HG03342 (cell line): ENCODE measurements around the gene CPSF7.
"Not testable (repeated sequence)": the region's sequence is repeated elsewhere in the genome, so short reads cannot be mapped to it uniquely, and the experiment has no call there.

Experiments used
- ATAC-seq: cut with Tn5 transposase; IDR thresholded peaks from one replicate; pipeline ENCODE4 v1.9.1; 2021; ENCODE audit warnings: mild to moderate bottlenecking, moderate library complexity; ENCODE audit not compliant: unreplicated experiment

Gene CPSF7

DNA sequence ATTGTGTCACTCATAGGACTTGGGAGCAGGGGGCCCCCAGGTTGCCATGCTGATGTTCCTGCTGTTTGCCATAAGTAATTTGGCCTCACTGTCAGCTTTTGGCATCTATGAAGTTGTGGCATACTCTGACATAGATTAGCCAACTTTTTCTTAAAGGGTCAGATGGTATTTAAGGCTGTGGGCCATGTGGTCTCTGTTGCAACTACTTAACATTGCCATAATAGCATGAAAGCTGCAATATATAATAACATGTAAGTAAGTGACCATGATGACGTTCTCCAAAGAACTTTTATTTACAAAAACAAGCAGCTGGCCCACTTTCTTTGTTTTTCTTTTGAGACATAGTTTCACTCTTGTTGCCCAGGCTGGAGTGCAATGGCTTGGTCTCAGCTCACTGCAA lies 39.6 kb downstream of the CPSF7 start:
- no peak for ATAC-seq

DNA sequence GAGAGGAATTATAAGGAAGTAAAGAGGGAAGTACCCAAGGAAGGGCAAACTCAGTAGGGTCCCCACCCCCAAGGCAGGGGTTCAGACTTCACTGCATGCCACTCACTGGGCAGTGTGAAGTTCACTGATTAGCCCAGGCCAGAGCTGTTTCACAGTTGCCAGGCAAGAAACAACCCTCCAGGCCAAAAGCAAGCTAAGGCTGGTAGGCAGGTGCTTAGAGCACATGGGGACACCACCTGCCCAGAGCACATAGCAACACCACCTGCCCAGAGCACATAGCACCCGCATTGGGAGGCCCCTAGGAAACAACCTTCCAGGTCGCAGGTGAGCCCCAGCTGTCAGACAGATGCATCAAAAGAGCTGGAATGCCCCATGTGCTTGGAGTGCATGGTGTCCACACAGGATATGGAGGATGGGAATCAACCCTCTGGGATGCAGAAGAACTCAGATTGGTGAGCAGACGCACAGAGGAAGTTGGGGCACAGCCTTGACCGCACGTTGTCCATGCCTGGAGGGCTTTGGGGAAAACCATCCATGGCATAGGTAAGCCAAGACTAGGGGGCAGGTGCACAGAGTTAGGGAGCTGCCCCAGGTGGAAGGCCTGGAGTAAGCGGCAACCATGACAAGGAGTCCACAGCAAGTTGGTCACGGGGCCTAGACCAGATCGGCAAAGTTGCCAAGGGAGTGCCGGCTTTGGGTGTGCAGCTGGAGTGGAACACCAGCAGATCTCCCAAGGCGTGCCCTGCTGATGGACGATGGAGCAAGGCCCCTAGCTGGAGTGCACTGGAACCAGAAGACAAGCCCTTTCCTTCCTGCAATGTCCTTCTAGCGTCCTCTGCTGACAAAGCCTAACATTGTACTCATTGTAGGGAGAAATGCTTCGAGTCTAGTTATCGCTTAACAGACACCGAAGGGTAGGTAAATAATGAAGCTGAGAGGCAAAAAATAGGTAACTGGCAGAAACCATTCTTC lies 45.2 kb downstream of the CPSF7 start:
- ATAC-seq, result no peak

DNA sequence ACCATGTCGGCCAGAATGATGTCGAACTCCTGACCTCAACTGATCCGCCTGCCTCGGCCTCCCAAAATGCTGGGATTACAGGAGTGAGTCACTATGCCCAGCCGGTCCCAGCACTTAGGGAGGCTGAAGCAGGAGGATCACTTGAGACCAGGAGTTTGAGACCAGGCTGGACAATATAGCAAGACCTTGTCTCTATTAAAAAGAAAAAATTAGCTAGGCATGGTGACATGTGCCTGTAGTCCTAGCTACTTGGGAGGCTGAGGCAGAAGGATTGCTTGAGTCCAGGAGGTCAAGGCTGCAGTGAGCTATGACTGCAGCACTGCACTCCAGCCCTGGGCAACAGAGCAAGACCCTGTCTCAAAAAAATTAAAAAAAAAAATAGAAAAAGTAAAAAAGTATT lies 45.9 kb downstream of the CPSF7 start:
- not testable (repeated sequence) for ATAC-seq

DNA sequence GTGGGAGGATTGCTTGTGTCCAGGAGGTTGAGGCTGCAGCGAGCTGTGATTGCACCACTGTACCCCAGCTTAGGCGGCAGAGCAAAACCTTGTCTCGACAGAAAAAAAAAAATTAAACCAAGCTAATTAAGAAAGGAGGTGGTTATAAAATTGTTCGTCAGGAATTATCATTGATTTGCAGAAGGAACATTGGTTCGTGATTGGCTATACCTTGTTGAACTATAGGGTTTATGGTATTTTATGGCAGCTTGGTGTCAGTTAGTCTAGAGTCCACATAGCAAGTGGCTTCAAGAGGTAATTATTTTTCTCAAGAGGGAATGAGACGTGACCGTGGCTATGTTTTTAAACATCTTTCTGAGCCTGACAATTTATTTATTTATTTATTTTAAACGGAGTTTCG lies 48.9 kb downstream of the CPSF7 start:
- ATAC-seq, result no peak

DNA sequence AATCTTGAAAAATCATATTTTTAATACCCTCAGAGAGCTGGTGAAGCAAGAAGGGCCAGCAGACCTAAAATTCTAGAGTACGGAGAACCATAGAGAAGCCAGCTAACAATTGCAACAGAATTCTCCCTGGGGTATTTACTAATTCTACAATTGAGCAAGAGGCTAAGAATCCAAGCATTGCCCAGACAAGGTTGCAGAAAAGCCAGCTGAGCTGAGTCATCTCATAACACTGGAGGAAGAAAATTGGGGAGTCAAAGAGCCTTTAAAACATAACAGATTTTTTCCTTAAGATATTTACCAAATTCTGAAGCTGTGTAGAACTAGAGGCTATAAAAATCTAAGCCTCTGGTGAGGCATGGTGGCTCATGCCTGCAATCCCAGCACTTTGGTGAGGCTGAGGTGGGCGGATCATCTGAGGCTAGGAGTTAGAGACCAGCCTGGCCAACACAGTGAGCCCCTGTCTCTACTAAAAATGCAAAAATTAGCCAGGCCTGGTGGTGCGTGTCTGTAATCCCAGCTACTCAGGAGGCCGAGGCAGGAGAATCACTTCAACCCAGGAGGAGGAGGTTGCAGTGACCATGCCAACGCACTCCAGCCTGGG lies 51.0 kb downstream of the CPSF7 start:
- no peak for ATAC-seq

DNA sequence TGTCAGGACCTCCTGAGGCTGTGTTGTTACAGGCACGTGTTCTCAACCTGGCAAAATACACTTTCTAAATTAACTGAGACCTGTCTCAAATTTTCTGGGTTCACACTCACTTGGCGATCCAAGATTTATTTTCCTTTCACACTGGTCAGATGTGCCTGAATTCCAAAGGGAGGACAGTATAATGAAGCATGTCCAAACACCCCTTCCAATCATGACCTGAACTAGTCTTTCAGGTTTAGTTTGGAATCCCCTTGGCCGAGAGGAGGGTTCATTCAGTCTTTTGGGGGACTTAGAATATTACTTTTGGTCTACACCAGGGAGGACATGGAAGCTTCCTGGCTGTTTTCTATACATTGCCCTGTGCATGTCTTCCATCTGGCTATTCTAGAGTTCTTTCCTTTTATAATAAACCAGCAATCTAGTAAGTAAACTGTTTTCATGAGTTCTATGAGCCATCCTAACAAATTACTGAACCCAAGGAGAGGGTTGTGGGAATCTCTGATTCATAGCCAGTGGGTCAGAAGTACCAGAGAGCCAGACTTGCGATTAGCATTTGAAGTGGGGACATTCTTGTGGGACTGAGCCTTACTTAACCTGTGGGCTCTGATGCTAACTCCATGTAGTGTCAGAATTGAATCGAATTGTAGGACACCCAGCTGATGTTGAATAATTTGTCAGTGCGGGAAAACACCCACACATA lies 52.2 kb downstream of the CPSF7 start:
- ATAC-seq, result no peak

DNA sequence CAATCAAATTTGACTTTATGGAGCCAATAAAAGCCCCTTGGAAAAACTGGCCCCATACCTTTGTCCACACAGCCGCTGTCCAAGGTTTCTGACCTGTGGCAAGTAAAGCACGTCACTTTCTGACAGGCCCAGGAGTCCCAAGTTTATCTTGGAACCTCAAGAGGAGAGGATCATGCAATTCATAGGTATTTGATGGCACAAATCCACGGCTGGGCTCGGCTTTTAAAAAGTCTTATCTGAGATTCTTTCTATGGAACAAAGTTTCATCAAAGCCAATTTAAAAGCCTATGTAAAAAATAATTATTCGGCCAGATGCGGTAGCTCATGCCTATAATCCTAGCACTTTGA lies 54.0 kb downstream of the CPSF7 start:
- no peak for ATAC-seq

DNA sequence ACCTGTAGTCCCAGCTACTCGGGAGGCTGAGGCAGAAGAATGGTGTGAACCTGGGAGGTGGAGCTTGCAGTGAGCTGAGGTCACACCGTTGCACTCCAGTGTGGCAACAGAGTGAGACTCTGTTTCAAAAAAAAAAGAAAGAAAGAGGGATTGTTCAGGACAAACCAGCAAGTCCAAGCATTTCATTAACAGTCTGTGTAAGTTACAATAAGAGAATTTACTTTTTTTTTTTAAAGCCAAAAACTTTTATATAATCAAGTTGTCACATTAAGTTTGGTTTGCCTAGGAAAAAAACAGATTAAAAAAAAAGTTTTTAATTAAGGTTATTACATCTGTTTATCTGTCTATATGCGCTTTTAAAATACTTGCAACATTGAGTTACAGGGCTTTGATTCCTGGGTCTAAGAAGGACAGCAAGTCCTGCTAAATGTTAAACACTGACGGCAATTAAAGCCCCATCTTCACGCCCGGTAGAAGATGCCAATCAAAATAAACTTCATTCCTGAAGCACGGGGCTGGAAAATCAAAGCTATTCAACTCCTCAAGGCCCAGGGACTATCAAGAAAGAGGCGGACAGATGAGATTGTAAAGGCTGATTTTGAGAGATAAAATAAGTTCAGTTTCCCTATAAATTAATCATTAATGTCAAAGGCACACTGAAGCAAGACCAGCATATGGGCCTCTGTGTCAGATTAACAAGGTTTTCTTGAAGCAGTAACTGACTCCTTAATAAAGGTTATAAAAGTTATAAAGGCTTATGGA lies 56.9 kb downstream of the CPSF7 start:
- no peak for ATAC-seq

DNA sequence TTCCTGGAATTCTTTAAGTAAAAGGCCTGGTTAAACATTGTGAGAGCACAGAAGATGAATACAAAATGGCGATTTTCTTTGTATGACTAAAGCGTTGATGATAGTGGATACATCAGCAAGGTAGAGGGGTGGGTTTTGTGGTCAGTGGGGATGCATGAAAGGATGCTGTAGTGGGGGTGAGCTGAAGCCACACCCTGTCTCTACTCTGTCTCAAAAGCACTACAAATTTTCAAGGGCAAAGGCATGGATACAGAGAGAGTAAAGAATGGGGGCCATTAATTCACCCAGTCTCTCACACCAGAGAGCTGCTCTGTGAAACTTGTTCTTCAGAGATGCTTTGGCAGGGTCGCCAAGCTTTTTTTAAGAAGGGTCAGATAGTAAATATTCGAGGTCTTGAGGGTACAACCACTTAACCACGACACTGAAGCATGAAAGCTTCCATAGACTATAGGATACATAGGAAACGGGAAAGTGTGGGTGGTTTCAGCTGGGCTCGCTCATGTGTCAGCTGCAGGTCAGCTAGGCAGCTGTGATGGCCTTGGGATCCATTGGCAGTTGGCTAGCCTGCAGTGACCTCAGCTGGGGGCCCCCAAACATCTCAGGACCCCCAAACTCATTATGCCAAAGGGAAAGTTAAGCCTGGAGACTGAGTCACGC lies 59.3 kb downstream of the CPSF7 start:
- ATAC-seq, result no peak

DNA sequence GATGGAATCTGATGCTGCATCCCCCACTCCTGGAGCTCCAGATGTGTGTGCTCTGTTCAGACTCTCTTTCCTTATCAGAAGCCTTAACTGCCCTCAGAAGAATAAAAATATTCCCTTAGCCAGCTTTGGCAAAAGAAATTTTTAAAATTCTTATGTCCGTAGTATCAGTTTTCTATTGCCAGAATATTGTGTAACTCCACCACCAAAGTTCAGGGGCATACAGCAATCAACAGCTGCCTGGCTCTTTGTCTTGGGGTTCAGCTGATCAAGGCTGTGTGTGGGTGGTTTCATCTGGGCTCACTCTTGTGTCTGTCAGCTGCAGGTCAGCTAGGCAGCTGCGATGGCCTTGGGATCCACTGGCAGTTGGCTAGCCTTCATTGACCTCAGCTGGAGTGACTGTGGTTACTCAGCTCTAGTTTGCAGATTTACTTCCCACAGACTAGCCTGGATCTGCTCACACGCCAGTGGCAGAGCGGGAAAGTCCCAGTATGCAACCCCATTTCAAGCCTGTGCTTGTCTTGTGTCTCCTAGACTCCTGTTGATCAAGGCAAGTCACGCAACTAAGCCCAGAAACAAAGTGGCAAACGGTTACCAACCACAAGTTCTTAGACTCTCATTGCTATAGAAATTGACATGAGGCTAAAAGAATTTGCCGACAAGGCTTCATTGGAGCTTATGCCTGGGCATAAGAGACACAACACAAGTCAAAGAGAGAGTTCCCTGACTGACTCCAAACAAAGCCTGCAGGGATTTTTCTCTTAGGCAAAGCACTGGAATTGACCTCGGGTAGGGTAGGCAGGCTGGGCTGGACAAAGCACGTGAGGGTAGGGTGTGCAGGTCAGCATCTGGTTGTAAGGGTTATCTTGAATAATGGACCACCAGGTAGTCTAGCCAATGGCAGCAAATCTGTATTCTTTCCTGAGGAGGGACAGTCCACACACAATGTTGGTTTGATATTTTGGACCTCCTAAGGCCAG lies 60.1 kb downstream of the CPSF7 start:
- ATAC-seq, result no peak

DNA sequence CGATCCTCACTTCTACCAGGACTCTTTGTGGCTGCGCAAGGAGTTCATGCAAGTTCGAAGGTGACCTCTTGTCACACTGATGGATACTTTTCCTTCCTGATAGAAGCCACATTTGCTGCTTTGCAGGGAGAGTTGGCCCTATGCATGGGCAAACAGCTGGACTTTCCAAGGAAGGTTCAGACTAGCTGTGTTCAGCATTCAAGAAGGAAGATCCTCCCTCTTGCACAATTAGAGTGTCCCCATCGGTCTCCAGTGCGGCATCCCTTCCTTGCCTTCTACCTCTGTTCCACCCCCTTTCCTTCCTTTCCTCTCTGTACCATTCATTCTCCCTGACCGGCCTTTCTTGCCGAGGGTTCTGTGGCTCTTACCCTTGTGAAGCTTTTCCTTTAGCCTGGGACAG lies 61.1 kb downstream of the CPSF7 start:
- no peak for ATAC-seq

DNA sequence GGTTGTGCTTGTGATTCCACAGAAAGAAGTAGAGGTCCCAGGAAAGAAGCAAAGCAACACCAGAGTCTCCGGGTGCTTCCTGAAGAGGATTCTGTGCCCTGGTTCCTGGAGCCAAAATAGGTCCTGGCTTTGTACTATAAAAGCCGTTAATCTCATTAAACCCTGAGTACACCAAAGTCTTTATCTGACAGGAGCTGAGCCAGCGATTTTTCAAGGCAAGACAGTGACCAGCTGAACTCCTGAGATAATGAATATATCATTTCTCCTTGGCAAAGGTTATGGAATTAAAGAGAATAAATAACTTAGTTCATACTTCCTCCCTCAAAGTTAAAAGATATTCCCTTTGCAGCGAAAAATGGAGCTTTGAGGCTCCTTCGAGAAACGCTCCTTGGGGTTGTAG lies 62.4 kb downstream of the CPSF7 start:
- no peak for ATAC-seq

DNA sequence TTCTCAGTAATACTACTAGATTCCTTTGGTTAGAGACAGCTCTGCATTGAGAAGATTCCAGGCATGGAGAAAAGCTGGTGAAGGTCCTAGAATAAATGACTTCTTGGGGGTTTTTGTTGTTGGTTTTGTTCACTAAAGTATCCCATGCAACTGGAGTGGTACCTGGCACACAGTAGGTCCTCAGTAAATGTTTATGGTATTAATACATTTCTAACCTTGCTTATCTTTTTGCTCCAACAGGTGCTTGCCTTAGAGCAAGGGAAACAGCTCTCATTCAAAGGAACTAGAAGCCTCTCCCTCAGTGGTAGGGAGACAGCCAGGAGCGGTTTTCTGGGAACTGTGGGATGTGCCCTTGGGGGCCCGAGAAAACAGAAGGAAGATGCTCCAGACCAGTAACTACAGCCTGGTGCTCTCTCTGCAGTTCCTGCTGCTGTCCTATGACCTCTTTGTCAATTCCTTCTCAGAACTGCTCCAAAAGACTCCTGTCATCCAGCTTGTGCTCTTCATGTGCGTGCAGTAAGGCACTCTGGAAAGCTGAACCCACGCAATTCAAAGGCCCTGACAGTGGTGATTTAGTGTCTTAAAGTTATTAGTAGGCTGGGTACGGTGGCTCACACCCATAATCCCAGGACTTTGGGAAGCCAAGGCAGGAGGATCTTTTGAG lies 65.6 kb downstream of the CPSF7 start:
- no peak for ATAC-seq

DNA sequence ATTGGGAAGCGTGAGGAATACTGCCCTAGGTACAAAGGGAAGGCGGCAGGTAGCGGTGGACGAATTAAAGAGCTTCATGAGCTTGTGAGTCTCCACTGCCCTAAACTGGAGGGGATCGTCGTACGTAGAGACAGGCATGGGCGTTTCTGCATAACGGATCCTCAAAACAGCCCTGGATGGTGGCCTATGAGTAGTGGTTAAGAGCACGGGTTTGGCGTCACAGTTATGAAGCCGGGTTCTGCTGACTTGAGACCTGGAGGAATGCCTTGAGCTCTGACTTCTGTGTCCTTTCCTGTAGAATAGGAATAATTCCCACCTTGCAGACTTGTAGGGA lies 67.3 kb downstream of the CPSF7 start:
- ATAC-seq, result peak; percentile 16

DNA sequence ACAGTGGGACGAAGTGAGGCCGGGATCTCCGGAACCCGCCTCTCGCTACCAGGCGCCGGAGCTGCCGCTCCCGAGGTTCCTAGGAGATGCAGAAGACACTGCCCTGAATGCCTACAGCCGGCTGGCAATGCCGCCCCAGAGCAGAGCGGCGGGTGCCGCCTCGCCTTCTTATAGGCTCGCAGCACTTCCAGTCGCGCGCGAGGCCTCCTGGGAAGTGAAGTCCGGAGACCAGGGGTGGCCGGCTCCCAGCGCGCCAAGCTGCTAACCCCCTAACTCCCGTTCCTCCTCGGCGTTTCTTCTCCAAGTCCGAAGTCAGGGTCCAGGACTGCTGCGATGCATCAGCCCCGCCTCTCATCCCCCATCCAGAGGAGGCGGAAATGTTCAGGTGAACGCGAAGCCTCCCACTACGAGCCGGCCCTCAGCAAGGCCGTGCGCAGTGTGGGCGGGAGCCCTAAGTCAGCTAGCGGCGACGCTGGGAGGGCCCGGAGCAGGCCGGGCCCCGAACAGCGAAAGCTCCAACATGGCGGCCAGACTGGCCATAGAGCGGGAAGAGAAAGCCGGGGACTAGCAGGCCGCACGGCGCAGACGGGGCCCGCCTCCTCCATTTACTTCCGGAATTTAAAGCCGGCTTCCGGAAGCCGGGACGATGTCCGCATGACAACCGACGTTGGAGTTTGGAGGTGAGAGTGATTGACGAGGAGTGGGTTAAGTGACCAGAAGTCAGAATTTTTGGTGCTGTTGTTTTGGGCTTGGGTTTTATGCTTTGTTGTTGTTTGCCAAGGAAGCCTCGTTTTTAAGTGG lies 67.8 kb downstream of the CPSF7 start, which contains the start of the genes CYB561A3 and TMEM138:
TSS of gene CYB561A3 (minus strand) at position 142 of the 801 bp plus-strand sequence. CDS start 5,169 bp downstream, outside the sequence.
TSS of gene TMEM138 (plus strand) at position 634 of the 801 bp plus-strand sequence. CDS start 2,017 bp downstream, outside the sequence.
- peak; percentile 84 for ATAC-seq

DNA sequence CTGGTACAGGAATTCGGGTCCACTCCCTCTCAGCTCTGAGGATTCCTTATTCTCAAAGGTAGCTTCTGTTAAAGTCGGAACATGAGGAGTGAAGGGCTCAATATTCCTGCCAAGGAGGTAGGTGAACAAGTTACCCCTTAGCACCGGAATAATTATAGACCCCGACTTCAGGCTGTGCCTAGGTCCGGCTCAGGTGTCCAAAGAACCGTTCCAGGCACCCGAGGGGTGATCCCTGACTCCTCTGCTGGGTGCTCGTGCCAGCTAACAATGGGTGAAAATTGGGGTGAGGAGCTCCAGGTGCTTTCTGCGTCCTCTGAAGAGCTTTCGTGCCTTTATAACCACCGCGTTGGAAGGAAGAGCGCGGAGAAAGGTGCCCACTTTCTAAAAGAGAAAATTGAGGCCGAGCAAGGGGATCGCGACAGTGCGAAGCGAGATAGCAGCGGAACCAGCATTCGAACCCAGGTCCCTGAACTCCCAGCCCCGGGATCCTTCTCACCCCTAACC lies 68.5 kb downstream of the CPSF7 start:
- ATAC-seq, result no peak

DNA sequence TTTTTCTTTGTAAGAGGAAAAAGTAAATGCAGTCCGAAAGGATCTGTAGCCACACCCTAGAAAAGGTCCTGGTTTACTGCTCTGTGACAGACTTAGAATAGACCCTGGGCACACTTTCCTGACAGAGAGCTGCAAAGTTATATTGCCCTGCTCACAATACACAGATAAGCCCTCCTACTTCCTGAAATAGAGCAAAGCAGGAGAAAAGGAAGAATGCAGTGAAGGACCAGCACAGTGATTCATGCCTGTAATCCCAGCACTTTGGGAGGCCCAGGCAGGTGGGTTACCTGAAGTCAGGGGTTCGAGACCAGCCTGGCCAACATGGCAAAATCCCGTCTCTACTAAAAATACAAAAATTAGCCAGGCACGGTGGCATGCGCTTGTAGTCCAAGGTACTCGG lies 70.3 kb downstream of the CPSF7 start:
- ATAC-seq, result no peak

DNA sequence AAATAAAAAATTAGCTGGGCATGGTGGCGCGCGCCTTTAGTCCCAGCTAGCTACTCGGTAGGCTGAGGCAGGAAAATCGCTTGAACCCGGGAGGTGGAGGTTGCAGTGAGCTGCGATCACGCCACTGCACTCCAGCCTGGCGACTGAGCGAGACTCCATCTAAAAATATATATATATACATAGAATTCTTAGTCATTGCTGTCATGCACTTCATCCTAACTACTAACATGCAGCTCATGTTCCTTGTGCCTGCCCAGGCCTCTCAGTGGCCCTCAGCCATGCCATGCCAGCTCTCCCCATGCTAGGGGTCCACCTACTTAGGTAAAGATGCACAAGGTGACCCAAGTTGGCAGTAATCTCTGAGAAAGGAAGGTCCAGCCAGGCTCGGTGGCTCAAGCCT lies 71.2 kb downstream of the CPSF7 start:
- no peak for ATAC-seq
